Activated naive CD4-positive, alpha-beta T cell treated with anti-CD3 and anti-CD28 coated beads, Interleukin-2, amount 50 U/mL, for 16 hours (primary cell): ENCODE results near the gene KCTD17.

Experiments used
- DNase-seq: peaks from one replicate; pipeline ENCODE4 v3.0.0-alpha.2; 2020

KCTD17 gene

GRCh38 chr22:37051391-37052385 lies at the start of gene KCTD17:
Gene KCTD17, plus strand, starts transcription at chr22:37051742. Its CDS starts 19 bp downstream, at chr22:37051761.
- DNase-seq = peak; percentile 79

- DNase-seq = no peak
Measured at GRCh38 chr22:37001826-37002225, 49.7 kb upstream of the KCTD17 start.

- DNase-seq = no peak
Measured at GRCh38 chr22:37002633-37003032, 48.9 kb upstream of the KCTD17 start.

DNA sequence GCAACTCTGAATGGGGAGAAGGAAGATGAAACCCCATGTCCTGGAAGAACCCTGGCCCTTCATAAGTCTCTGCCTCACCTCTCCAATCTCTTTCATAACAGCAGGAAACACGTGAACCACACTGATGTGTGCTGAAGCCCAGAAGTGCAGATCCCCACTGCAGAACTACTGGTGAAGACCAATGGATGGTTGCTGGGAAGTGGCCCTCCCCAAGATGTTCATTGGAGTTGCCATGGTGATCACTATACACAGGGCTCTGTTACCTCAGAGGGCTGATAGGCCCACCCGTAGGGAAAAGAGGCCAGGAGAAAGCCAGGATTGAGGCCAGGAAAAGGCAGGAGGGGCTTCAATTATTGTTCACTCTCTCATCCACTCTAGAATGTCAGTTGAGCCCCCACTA lies 43.9 kb upstream of the KCTD17 start:
- DNase-seq = no peak

GRCh38 chr22:37008365-37008764 lies 43.2 kb upstream of the KCTD17 start:
- DNase-seq = no peak

- DNase-seq = no peak
Measured at GRCh38 chr22:37009490-37009889, 42.1 kb upstream of the KCTD17 start.

- no peak for DNase-seq
Measured at GRCh38 chr22:37010174-37010573, 41.4 kb upstream of the KCTD17 start.

- DNase-seq = no peak
Measured at GRCh38 chr22:37010976-37011375, 40.6 kb upstream of the KCTD17 start.

- no peak for DNase-seq
Measured at GRCh38 chr22:37011472-37011871, 40.1 kb upstream of the KCTD17 start.

DNA sequence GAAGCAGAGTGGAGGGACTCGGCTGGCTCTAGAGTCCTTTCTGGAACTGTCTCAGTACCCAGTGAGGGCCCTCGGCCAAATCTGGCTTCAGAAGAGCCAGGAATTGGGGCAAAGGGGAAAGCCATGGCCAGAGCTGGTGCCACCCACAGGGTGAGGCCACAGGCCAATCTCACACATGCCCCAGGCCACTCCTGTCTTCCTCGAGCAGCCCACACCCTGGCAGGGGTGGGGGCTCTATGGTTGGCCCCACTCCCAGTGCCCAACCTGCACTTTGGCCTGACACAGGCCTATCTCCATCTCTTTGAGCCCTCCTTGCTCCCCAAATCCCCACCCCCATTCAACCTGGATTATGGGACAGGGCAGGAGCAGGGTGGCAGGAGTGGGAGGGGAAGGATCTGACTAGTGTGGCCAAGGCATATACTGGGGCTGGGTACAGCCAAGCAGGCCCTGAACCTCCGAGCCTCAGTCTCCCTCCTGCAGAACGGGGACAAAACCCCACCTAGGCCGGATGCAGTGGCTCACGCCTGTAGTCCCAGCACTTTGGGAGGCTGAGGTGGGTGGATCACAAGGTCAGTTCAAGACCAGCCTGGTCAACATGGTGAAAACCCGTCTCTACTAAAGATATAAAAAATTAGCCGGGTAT lies 39.2 kb upstream of the KCTD17 start:
- no peak for DNase-seq

DNA sequence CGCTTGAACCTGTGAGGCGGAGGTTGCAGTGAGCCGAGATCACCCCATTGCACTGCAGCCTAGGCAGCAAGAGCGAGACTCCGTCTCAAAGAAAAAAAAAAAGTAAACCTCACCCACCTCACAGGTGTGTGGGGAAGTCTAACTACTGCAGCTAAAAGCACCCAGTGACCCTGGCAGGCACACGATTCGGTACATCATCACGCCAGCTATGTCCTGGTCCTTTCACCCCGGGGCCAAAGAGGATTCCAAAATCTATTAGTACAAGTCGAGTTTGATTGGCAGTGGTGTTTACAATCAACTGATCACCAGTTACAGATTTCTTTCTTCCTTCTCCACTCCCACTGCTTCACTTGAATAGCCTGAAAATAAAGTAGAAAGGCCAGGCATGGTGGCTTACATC lies 38.6 kb upstream of the KCTD17 start:
- no peak for DNase-seq

- DNase-seq = no peak
Measured at GRCh38 chr22:37014415-37014806, 37.1 kb upstream of the KCTD17 start.

DNA sequence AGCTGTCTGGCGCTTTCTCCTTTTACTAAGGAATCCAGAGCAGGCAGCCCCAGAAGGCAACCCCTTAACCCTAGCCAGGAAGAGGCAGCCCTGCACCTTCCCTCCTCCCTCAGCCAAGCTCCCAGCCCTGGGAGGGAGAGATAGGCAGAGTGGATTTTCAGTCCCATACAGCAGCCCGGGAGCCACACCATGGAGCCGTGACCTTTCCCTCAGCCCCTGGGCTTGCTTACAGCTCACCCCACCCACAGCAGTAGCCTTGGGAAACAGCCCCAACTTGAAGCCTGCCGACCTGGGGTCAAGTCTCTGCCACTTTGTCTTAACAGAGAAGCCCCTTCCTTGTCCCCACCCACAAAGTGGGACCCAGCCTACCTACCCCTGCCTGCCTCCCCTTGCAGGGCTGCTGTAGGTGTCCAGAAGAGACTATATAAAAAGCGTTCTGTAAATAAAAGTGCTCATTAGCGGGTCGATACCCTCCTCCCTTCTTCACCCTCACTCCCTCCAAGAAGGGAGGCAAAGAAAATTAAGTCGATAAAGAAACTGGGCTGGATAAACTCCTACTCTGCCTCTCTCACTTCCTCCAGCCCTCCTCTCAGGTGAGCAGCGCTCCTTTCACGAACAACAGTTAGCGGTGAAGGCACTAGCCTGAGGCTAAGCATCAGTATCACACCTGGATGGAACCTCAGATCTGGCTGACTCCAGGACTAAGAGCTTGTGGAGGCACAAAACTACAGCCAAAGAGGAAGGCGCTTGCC lies 36.5 kb upstream of the KCTD17 start:
- DNase-seq = no peak

DNA sequence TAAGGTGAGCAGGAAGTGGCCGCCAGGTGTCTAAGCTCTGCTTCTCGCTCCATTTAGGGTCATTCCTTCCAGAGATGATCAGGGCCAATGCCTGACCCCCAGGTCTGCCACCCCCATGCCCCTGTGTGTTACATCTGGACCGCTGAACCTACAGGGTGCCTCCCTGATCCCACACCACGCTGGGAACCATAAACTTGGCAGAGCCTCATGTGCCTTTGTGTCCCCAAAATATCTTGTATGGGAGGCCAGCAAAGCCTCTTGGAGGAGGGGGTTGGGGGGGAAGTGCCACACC lies 36.0 kb upstream of the KCTD17 start:
- DNase-seq = no peak

GRCh38 chr22:37016134-37016910 lies 35.2 kb upstream of the KCTD17 start:
- no peak for DNase-seq

- no peak for DNase-seq
Measured at GRCh38 chr22:37017356-37017755, 34.2 kb upstream of the KCTD17 start.

DNA sequence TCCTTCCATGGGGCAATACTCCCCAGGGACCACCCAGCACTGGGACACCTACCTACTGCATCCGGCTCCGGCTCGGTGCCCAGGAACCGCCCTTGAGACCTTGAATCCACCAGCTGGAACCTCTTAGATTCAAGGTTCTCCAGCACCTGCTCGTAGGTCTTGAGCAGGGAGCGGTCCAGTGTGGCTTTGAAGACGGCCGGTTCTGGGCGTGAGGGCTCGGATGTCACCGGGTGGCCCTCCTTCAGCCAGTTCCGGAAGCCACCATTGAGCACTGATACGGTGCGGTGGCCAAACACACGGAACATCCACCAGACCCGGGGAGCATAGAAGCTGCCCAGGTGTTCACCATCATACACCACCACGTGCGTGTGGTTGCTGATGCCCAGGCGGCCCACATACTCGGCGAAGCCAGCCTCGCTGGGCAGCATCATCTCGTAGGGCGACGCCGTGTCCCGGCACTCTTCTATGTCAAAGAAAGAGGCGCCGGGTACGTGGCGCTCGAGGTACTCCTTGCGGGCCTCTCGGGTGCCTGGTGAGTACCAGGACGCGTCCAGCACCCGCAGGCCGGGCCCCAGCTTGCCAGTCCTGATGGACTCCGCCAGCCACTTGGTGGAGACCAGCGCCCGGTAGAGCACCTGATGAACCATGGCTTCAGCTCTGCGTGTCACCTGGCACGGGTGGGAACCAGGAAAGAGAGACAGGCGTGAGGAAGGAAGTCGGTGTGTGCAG lies 33.3 kb upstream of the KCTD17 start:
- DNase-seq = no peak

DNA sequence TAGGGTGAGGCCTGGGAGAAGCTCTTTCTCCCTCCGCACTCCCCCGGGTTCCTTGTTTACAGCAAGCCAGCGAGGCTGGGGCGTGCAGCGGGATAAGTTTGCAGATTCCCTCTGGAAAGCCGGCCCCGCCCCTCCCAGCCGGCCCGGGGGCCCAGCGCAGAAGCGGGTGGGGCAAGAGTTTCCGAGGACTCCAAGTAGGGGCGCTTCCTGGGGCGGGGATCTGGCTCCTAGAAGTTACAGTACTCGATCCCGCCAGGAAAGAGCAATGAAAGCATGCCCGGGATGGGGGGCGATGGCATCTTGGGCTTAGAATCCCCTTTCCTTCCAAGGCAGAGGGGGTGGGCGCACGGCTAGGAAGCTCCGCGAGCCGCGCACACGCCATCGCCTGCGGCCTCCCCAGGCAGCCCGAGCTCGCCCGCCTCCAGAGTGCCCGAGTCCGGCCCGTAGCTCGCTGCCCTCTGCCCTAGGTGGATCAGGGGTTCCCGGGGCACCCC lies 32.7 kb upstream of the KCTD17 start:
- DNase-seq = no peak

DNA sequence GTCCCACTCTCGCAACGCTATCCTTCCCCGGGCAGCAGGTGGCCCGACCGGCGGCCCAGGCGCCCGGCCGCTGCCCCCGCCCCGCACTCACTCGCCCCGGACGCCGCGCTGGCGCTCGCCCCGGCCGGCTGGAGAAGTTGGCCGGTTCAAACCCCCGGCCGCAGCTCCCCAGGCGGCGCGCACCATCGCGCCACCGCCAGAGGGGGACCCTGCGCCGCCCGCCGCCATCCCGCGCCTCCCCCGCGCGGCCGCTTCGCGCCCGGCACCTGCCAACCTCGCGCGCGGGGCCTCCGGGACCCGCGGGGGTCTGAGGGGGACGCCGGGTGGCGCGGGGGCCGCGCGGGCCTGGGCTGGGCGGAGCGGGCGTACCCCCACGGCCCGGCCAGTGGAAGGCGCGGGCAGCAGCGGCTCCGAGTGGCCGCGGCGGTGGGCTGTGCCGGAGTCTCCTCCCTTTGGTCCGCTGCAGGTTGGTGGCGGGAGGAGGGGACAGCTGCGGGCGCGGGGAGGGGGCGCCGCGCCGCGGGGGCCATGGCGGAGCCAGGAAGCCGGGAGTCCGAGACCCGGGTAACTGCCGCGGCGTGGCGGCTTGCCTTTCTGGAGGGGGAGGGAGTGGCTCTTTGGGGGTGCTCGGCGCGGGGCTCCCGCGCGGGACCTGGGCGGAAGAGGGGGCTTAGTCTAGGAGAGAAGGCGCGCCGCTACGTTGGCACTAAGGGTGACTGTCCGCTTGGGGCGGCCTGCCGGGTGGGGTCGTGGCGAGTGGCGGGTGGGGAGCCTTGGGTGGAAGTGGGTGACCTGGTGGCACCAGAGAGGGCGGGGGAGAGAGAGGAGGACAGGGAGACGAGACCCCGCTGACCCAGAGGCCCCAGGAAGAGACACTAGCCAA lies 32.0 kb upstream of the KCTD17 start, which contains the start of the genes MPST and TST:
Gene MPST, plus strand, starts transcription at position 434 of the 883 bp plus-strand sequence. Its CDS starts 95 bp downstream, at position 529.
Gene TST, minus strand, starts transcription at position 139 of the 883 bp plus-strand sequence. CDS start 715 bp downstream, outside the sequence.
- peak; percentile 40 for DNase-seq

DNA sequence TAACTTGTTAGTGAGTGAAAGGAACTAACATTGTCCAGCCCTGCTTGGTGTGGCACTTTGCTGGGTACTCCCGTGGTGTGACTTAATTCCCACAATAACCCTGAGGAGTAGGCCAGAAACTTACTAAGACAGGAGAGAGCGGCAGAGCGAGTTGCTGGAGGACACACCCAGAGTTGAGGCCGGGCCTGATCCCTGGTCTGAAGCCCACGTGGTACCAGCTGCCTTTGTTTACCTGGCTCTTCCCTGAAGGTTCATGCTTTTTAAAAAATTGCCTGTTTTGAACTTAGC lies 31.4 kb upstream of the KCTD17 start:
- DNase-seq = no peak

DNA sequence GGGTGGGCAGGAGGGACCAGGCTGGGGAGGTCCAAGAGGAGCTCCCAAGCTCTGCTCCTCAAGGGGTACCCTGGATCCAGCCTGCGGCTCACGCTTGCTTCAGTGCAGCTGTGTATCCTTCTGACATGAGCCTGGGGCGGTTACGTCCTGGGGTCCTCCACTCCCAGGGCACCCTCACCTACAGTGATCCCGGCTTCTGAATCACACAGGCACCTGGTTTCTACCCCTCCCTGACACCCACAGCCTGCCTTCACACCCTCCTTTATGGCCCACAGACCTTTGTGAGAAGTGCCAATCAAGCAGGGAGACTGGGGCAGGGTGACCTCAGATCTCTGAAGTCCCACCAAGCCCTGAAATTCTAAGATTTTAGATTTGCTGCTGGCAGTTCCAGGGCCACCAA lies 30.5 kb upstream of the KCTD17 start:
- DNase-seq = no peak
